SK-N-SH treated with all-trans-retinoic acid at 6 μM for 48 hours (cell line): ENCODE measurements around the gene KHK.

Source experiments
- ATAC-seq: fragments of 200-7000 bp; cut with Tn5 transposase; 3 replicates; pipeline ENCODE4 v1.9.1; 2020; ENCODE audit warnings: mild to moderate bottlenecking, moderate library complexity
- ARNTL ChIP-seq: fragments of 450-650 bp; formaldehyde crosslinking; IDR thresholded peaks from 2 replicates; pipeline ENCODE4 v1.5.0; 2020; ENCODE audit warnings: low read depth, mild to moderate bottlenecking, moderate library complexity, borderline replicate concordance
- BACH2 ChIP-seq: fragments of 250-450 bp; sonication (Bioruptor Pico); IDR thresholded peaks from 2 replicates; pipeline ENCODE4 v1.9.0; 2021; ENCODE audit warnings: mild to moderate bottlenecking, borderline replicate concordance
- CREB5 ChIP-seq: fragments of 250-450 bp; sonication (Bioruptor Pico); IDR thresholded peaks from 2 replicates; pipeline ENCODE4 v1.5.1; 2020; ENCODE audit warnings: low read depth, mild to moderate bottlenecking, moderate library complexity
- CSDC2 ChIP-seq: fragments of 250-450 bp; sonication (Bioruptor Pico); IDR thresholded peaks from 2 replicates; pipeline ENCODE4 v1.5.0; 2020; ENCODE audit warnings: mild to moderate bottlenecking, moderate library complexity
- ESRRG ChIP-seq: fragments of 250-450 bp; sonication (Bioruptor Pico); IDR thresholded peaks from 2 replicates; pipeline ENCODE4 v1.6.1; 2021; ENCODE audit warnings: mild to moderate bottlenecking
- GLIS3 ChIP-seq: fragments of 250-450 bp; sonication (Bioruptor Pico); IDR thresholded peaks from 2 replicates; pipeline ENCODE4 v1.5.0; 2020; ENCODE audit warnings: mild to moderate bottlenecking, moderate library complexity
- ISL1 ChIP-seq: fragments of 250-450 bp; sonication (Bioruptor Pico); IDR thresholded peaks from 2 replicates; pipeline ENCODE4 v2.1.2; 2022; ENCODE audit warnings: mild to moderate bottlenecking, moderate library complexity
- OSR1 ChIP-seq: fragments of 250-450 bp; sonication (Bioruptor Pico); IDR thresholded peaks from 2 replicates; pipeline ENCODE4 v1.8.0; 2022; ENCODE audit warnings: moderate library complexity, mild to moderate bottlenecking, inconsistent platforms
- POU6F1 ChIP-seq: fragments of 250-450 bp; sonication (Bioruptor Pico); IDR thresholded peaks from 2 replicates; pipeline ENCODE4 v1.8.0; 2021; ENCODE audit warnings: low read depth, mild to moderate bottlenecking, moderate library complexity, borderline replicate concordance
- PPARA ChIP-seq: fragments of 250-450 bp; sonication (Bioruptor Pico); IDR thresholded peaks from 2 replicates; pipeline ENCODE4 v1.5.0; 2020; ENCODE audit warnings: mild to moderate bottlenecking, borderline replicate concordance
- RARB ChIP-seq: fragments of 250-450 bp; sonication (Bioruptor Pico); IDR thresholded peaks from 2 replicates; pipeline ENCODE4 v1.8.0; 2021; ENCODE audit warnings: mild to moderate bottlenecking, moderate library complexity
- SNAI2 ChIP-seq: fragments of 250-450 bp; sonication (Bioruptor Pico); IDR thresholded peaks from 2 replicates; pipeline ENCODE4 v1.5.0; 2020; ENCODE audit warnings: mild to moderate bottlenecking, moderate library complexity
- TCF4 ChIP-seq: fragments of 250-450 bp; sonication (Bioruptor Pico); IDR thresholded peaks from 2 replicates; pipeline ENCODE4 v1.8.0; 2021; ENCODE audit warnings: mild to moderate bottlenecking, moderate library complexity, borderline replicate concordance
- TOX ChIP-seq: fragments of 250-450 bp; sonication (Bioruptor Pico); IDR thresholded peaks from 2 replicates; pipeline ENCODE4 v1.8.0; 2021; ENCODE audit warnings: mild to moderate bottlenecking, moderate library complexity, borderline replicate concordance
- TSHZ2 ChIP-seq: fragments of 250-450 bp; sonication (Bioruptor Pico); IDR thresholded peaks from 2 replicates; pipeline ENCODE4 v1.5.0; 2020; ENCODE audit warnings: mild to moderate bottlenecking, moderate library complexity
- ZC3H10 ChIP-seq: fragments of 250-450 bp; sonication (Bioruptor Pico); IDR thresholded peaks from 2 replicates; pipeline ENCODE4 v1.5.1; 2021; ENCODE audit warnings: mild to moderate bottlenecking, moderate library complexity
- ZFP3 ChIP-seq: fragments of 250-450 bp; sonication (Bioruptor Pico); IDR thresholded peaks from 2 replicates; pipeline ENCODE4 v1.5.0; 2020; ENCODE audit warnings: mild to moderate bottlenecking, moderate library complexity
- ZFP30 ChIP-seq: fragments of 450-650 bp; formaldehyde crosslinking; IDR thresholded peaks from 2 replicates; pipeline ENCODE4 v1.5.0; 2022; ENCODE audit warnings: mild to moderate bottlenecking, moderate library complexity
- ZNF565 ChIP-seq: fragments of 450-650 bp; formaldehyde crosslinking; conservative IDR thresholded peaks from 2 replicates; pipeline ENCODE4 v1.5.0; 2020; ENCODE audit warnings: low read depth, mild to moderate bottlenecking, moderate library complexity
- ZNF70 ChIP-seq: fragments of 450-650 bp; formaldehyde crosslinking; IDR thresholded peaks from 2 replicates; pipeline ENCODE4 v1.5.0; 2020; ENCODE audit warnings: mild to moderate bottlenecking, moderate library complexity
- ZNF8 ChIP-seq: fragments of 450-650 bp; formaldehyde crosslinking; IDR thresholded peaks from 2 replicates; pipeline ENCODE4 v1.5.0; 2020; ENCODE audit warnings: mild to moderate bottlenecking, moderate library complexity
- TF ChIP-seq, protein P1 (sequence below): fragments of 250-450 bp; sonication (Bioruptor Pico); IDR thresholded peaks from 2 replicates; pipeline ENCODE4 v1.5.1; 2021; ENCODE audit warnings: mild to moderate bottlenecking, moderate library complexity

Gene KHK

DNA sequence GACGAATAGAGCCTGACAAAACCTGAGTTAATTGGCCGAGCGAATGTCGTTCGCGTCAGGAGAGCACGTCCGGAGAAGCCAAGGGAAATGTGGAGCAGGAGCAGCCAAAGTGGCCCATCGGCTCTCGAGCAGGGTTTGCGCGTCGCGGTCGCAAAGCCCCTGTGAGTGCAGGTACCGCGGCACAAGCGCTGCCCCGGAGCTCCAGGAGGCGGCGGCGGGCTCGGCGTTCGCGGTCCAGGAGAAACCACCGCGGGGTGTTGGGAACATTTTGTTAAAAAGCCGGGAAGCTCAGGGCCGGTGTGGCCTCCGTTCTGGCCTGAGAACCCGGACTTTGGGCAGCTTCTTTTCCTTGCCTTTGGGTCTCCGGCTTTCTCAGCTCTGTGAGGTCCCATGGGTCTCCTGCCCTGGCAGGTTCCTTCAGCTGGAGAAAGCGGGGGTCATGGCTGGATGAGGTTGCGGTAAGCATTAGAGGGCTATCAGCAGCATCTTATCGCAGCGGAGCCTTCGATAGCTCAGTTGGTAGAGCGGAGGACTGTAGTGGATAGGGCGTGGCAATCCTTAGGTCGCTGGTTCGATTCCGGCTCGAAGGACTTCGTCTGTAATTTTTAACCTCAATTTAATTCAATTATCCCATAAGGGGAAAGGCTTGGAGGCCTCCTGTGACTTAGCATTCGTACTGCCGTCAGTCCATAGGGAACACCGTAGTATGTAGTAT lies 36.1 kb upstream of the KHK start (continued):
- TF ChIP-seq CREB5 (no peak; the same call in 1 of the 2 replicates), TSHZ2 (CRISPR knock-in tag) (peak; percentile 51), POU6F1 (CRISPR knock-in tag) (peak; percentile 59; the same call in 1 of the 2 replicates), SNAI2 (CRISPR knock-in tag) (no peak; the same call in 1 of the 2 replicates), ZNF565 (CRISPR knock-in tag) (no peak), ZNF70 (peak; percentile 50; the same call in 1 of the 2 replicates)
- TF ChIP-seq, protein P1, sequence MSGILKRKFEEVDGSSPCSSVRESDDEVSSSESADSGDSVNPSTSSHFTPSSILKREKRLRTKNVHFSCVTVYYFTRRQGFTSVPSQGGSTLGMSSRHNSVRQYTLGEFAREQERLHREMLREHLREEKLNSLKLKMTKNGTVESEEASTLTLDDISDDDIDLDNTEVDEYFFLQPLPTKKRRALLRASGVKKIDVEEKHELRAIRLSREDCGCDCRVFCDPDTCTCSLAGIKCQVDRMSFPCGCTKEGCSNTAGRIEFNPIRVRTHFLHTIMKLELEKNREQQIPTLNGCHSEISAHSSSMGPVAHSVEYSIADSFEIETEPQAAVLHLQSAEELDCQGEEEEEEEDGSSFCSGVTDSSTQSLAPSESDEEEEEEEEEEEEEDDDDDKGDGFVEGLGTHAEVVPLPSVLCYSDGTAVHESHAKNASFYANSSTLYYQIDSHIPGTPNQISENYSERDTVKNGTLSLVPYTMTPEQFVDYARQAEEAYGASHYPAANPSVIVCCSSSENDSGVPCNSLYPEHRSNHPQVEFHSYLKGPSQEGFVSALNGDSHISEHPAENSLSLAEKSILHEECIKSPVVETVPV (CRISPR knock-in tag): no peak; the same call in 1 of the 2 replicates
- TF ChIP-seq, all 23 proteins: peak for 12

- ATAC-seq: peak; percentile 66
- TF ChIP-seq ARNTL (no peak), CREB5 (peak; percentile 91), BACH2 (CRISPR knock-in tag) (no peak), TCF4 (CRISPR knock-in tag) (no peak), CSDC2 (CRISPR knock-in tag) (0 out of 2 replicates have a peak, but pooled peaks have one; percentile 27), ISL1 (CRISPR knock-in tag) (no peak), OSR1 (CRISPR knock-in tag) (no peak), ZC3H10 (CRISPR knock-in tag) (no peak), SNAI2 (CRISPR knock-in tag) (no peak), ESRRG (CRISPR knock-in tag) (peak; percentile 95), PPARA (no peak), GLIS3 (CRISPR knock-in tag) (no peak; the same call in 1 of the 2 replicates), ZNF70 (peak; percentile 48; the same call in 1 of the 2 replicates), TOX (no peak), RARB (no peak), POU6F1 (CRISPR knock-in tag) (no peak; the same call in 1 of the 2 replicates), ZNF8 (peak; percentile 61; the same call in 1 of the 2 replicates), ZFP30 (CRISPR knock-in tag) (peak; percentile 4), ZFP3 (CRISPR knock-in tag) (no peak; the same call in 1 of the 2 replicates), ZNF565 (CRISPR knock-in tag) (peak; percentile 16)
- TF ChIP-seq, protein P1 (CRISPR knock-in tag): peak; percentile 95; the same call in 1 of the 2 replicates
These were observed 35.3 kb upstream of the KHK start, which contains the start of gene AGBL5 for GRCh38 chr2:27050996-27051901. TSS of gene AGBL5 (plus strand) at chr2:27051668. CDS start at chr2:27052959, 1,291 bp downstream.
